ENCODE measurements around the gene OPN1MW. TPM values are rescaled to one million over a fixed set of nuclear protein-coding genes. Genes with fewer than 3 reads are reported as not detected.

OPN1MW gene
- polyA plus RNA-seq, 1 of the 3 experiments (the other 2 are of a cell fraction) = not detected

GRCh38 chrX:154140742-154141141 is 41.7 kb upstream of the OPN1MW start (continued):
- no peak for TF ChIP-seq FOXJ3 (CRISPR knock-in tag; IDR thresholded peaks at IDR 0.05)
- no peak for TF ChIP-seq RAD21 (IDR thresholded peaks at IDR 0.05; ENCODE audit: low read length)
- no peak for TF ChIP-seq MEF2A (IDR thresholded peaks at IDR 0.05; ENCODE audit: borderline replicate concordance, low read depth)
- no peak for TF ChIP-seq CTCF (IDR thresholded peaks at IDR 0.05)
- TF ChIP-seq ELF1 (IDR thresholded peaks at IDR 0.05) = no peak

- no peak overlapping the region for H3K4me3 ChIP-seq (ENCODE audit: low read depth in 2 of 2, low read length in 1 of 2)
- 44% methylated on average over 8 of the region's 8 CpGs for WGBS (ENCODE audit: low lambda C conversion rate)
- no peaks in the 10 kb centered on the region for H4K20me1 ChIP-seq (ENCODE audit: insufficient read depth)
- no peaks in the 10 kb centered on the region for H3K36me3 ChIP-seq (replicated peaks in 1 of 2; ENCODE audit: control insufficient read depth in 1 of 2, insufficient read depth in 2 of 2, low read length in 1 of 2)
- DNase-seq = no peak
- ChIA-PET CTCF (interaction anchor here (1.3 kb wide), 1 partner anchor 129 kb away, joined by 4 read pairs; no protein-coding TSS in a partner anchor), POLR2A (no interaction called here)
- TF ChIP-seq IRF3 (IDR thresholded peaks at IDR 0.05; ENCODE audit: low read depth, low read length) = no peak
- no peak for TF ChIP-seq USF2 (IDR thresholded peaks at IDR 0.05; ENCODE audit: borderline replicate concordance, low read depth, low read length)
- TF ChIP-seq ZBTB33 (IDR thresholded peaks at IDR 0.05; ENCODE audit: borderline replicate concordance, low read depth) = no peak
- no peak for TF ChIP-seq FOSL2 (IDR thresholded peaks at IDR 0.05; ENCODE audit: borderline replicate concordance, low read depth)
- no peak for TF ChIP-seq RFX5 (IDR thresholded peaks at IDR 0.05; ENCODE audit: low read length)
- no peak for TF ChIP-seq GABPA (IDR thresholded peaks at IDR 0.05; ENCODE audit: low read depth)
- TF ChIP-seq MEF2A (IDR thresholded peaks at IDR 0.05; ENCODE audit: borderline replicate concordance, low read depth) = no peak
- no peak for TF ChIP-seq EZH2phosphoT487 (IDR thresholded peaks at IDR 0.05; ENCODE audit: borderline replicate concordance, low read depth)
- TF ChIP-seq RXRA (IDR thresholded peaks at IDR 0.05; ENCODE audit: borderline replicate concordance, low read depth) = no peak
- TF ChIP-seq TEAD4 (IDR thresholded peaks at IDR 0.05; ENCODE audit: borderline replicate concordance, insufficient read depth) = no peak
- TF ChIP-seq CTCF (IDR thresholded peaks at IDR 0.05) = no peak
- TF ChIP-seq NRF1 (IDR thresholded peaks at IDR 0.05; ENCODE audit: low read depth, low read length) = no peak
- no peak for TF ChIP-seq YY1 (IDR thresholded peaks at IDR 0.05; ENCODE audit: low read depth)
- no peak for TF ChIP-seq POLR2AphosphoS5 (IDR thresholded peaks at IDR 0.05; ENCODE audit: low read depth, low read length)
- TF ChIP-seq CHD2 (IDR thresholded peaks at IDR 0.05; ENCODE audit: low read length, partially characterized antibody) = no peak
- H3K4me2 ChIP-seq = no peak overlapping the region
- H3K27me3 ChIP-seq (ENCODE audit: insufficient read depth) = peaks cover 29% of the 10 kb centered on the region; the same call in 1 of the 2 replicates
- no peaks in the 10 kb centered on the region for H3F3A ChIP-seq (replicated peaks; ENCODE audit: insufficient read depth)
- no peak overlapping the region for H3K27ac ChIP-seq (ENCODE audit: low read depth in 2 of 2, low read length in 1 of 2)
- no peaks in the 10 kb centered on the region for H3K79me2 ChIP-seq (ENCODE audit: insufficient read depth)
- H3K4me1 ChIP-seq (ENCODE audit: control insufficient read depth in 1 of 2, insufficient read depth in 2 of 2, low read depth in 1 of 2, low read length in 1 of 2) = no peaks in the 10 kb centered on the region
- no peak overlapping the region for H3K9ac ChIP-seq
- no peak overlapping the region for H2AFZ ChIP-seq (ENCODE audit: low read depth)
- H3K9me3 ChIP-seq = no peaks in the 10 kb centered on the region
- H3K9me2 ChIP-seq = no peaks in the 10 kb centered on the region
Observed at GRCh38 chrX:154142386-154142785, 40.0 kb upstream of the OPN1MW start.

Data from SK-N-SH (cell line).